Measurements from ENCODE around the gene GPATCH2L.

GPATCH2L gene

GRCh38 chr14:76259029-76259735, 107.5 kb downstream of the GPATCH2L start:
- no peak for DNase-seq

- DNase-seq, result no peak
Observed at GRCh38 chr14:76260749-76261148, 109.0 kb downstream of the GPATCH2L start.

GRCh38 chr14:76261371-76261811, 109.7 kb downstream of the GPATCH2L start:
- no peak for DNase-seq

GRCh38 chr14:76262641-76263040, 110.9 kb downstream of the GPATCH2L start:
- no peak for DNase-seq
